Large intestine (tissue), 3 donors: ENCODE measurements around the gene FTL. TPM values are rescaled to one million over a fixed set of nuclear protein-coding genes. Genes with fewer than 3 reads are reported as not detected.

Experiments used
- DNase-seq, 2 donors: peaks; one replicate each; pipeline versions ENCODE4 v3.0.0 to v3.0.0-alpha.2; 2013
- H3K27ac ChIP-seq: one replicate; pipeline ENCODE4 v1.5.1; 2013; ENCODE audit warnings: low read length
- H3K27me3 ChIP-seq: 2 replicates; pipeline ENCODE4 v1.6.1; 2013; ENCODE audit warnings: low read length; ENCODE audit not compliant: control insufficient read depth, insufficient read depth
- H3K36me3 ChIP-seq: 2 replicates; pipeline ENCODE4 v1.6.1; 2013; ENCODE audit warnings: low read length; ENCODE audit not compliant: control insufficient read depth, insufficient read depth
- H3K4me1 ChIP-seq: one replicate; pipeline ENCODE4 v1.6.1; 2013; ENCODE audit warnings: low read length; ENCODE audit not compliant: control insufficient read depth, insufficient read depth
- H3K4me3 ChIP-seq: one replicate; pipeline ENCODE4 v1.5.1; 2013; ENCODE audit warnings: low read length
- H3K9me3 ChIP-seq: one replicate; pipeline ENCODE4 v1.6.1; 2013; ENCODE audit warnings: mild to moderate bottlenecking, low read depth, low read length, moderate library complexity; ENCODE audit not compliant: control insufficient read depth
- WGBS: methylation state at CpG from one replicate; pipeline ENCODE4 v1.1.5; 2013; ENCODE audit warnings: low lambda C conversion rate; ENCODE audit not compliant: insufficient coverage; 5-methylcytosine and 5-hydroxymethylcytosine counted together
- polyA plus RNA-seq: library from polyadenylated mRNA; unstranded; fragments of 120-200 nt; gene quantifications from one replicate; pipeline ENCODE4 v1.2.1, GENCODE V29; 2013

FTL gene
- polyA plus RNA-seq, 1 donor, result 6,937 TPM

DNA sequence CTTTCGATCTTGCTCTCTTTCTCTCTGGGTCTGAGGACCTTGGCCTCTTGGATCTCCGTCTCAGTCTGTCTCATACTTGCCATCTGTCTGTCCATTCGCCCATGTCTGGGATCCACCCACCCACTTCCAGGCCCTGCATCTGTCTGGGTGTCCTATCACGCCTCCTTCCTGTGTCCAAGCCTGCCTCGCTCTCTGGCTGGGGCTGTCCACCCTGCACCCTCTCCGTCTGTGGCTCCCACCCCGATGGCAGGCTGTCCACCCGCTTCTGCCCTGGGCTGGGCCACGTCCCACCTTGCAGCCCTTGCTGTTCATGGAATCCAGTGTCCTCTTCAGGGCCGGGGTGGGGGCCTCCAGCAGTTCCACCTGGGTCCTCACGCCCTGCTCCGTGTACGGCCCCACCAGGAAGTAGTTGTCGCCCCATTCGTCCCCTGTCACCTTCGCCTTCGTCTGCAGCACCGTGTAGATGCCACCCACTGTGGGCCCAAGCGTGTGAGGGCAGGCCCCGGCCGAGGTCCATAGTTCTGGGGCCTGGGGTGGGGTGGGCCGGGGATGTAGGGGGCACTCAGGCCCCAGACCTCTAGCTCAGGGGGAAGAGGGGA is 26.0 kb downstream of the FTL start:
- H3K27ac ChIP-seq, result no peak overlapping the region
- H3K4me3 ChIP-seq, result peak overlapping the region; percentile 84
- DNase-seq, result no peak
- H3K9me3 ChIP-seq, result no peaks in the 10 kb centered on the region
- no peaks in the 10 kb centered on the region for H3K27me3 ChIP-seq
- peaks cover 24% of the 10 kb centered on the region for H3K4me1 ChIP-seq
- peaks cover 36% of the 10 kb centered on the region for H3K36me3 ChIP-seq
- no CpG with 5 or more reads among the region's 22 CpGs for WGBS

DNA sequence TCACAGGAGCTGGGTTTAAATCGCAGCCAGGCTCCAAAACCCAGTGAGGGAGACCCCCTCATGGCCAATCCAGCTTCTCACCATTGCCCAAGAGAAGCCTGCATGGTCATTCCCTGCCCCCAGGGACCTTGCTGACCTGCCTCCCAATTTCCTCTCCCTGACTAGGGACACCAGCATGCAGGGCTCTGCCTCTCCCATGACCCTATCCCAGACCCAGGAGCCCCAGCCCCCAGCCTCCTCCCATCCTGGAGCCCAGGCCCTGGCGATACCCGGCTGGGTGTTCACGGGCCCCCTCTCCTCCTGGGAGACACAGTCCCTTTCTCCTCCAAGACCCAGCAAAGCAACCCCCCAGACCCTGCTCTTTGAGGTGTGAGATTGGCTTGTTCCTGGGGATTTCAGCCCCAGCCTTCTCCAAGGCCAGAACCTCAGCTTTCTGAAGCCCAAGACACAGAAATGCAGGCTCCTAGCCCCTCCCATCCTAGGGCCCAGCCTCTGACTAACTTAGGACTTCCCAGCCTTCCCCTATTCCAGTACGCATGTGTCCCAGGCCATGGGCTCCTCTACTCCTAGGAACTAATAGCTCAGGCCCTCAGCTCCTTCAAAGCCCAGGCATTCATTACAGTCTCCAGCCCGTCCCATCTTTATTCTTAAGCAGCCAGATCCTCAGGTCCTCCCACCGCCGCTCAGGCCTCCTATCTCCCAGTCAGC is 26.9 kb downstream of the FTL start:
- DNase-seq, result peak; percentile 51 to 75
- peaks cover 24% of the 10 kb centered on the region for H3K4me1 ChIP-seq
- no peaks in the 10 kb centered on the region for H3K9me3 ChIP-seq
- peak overlapping the region; percentile 77 for H3K27ac ChIP-seq
- no CpG with 5 or more reads among the region's 8 CpGs for WGBS
- peak overlapping the region; percentile 84 for H3K4me3 ChIP-seq
- no peaks in the 10 kb centered on the region for H3K27me3 ChIP-seq
- H3K36me3 ChIP-seq, result peaks cover 27% of the 10 kb centered on the region

DNA sequence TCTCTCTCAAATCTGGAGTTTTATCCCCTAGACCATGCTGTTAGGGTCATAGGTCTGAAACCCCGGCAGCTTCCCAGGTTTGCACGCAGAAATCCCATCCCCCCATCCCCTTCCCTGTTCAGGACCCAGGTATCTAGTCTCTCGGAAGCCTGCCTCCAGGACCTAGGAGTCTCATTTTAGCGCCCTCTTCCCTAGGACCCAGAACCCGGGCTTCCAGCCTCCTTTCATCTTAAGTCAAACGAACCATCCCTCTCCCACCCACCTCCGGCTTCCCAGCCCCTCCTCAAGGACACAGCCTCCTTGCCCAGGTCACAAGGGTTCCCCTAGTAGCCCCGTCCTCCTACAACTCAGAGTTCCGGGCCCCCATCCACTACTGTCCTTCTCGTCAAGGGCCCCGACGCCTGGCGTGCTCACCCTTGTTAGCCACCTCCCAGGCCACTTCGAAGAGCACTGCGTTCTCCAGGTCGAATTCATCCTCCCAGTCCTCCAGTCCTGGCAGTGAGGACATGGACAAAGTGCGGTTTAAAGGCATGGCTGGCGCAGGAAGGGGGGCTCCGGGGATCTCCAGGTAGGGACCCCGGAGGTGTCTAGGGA is 27.6 kb downstream of the FTL start:
- DNase-seq, result no peak
- Histone ChIP-seq H3K27me3 (no peaks in the 10 kb centered on the region), H3K36me3 (peaks cover 24% of the 10 kb centered on the region), H3K9me3 (no peaks in the 10 kb centered on the region), H3K4me3 (peak overlapping the region; percentile 84), H3K4me1 (peaks cover 24% of the 10 kb centered on the region), H3K27ac (peak overlapping the region; percentile 77)
- WGBS, result no CpG with 5 or more reads among the region's 20 CpGs

DNA sequence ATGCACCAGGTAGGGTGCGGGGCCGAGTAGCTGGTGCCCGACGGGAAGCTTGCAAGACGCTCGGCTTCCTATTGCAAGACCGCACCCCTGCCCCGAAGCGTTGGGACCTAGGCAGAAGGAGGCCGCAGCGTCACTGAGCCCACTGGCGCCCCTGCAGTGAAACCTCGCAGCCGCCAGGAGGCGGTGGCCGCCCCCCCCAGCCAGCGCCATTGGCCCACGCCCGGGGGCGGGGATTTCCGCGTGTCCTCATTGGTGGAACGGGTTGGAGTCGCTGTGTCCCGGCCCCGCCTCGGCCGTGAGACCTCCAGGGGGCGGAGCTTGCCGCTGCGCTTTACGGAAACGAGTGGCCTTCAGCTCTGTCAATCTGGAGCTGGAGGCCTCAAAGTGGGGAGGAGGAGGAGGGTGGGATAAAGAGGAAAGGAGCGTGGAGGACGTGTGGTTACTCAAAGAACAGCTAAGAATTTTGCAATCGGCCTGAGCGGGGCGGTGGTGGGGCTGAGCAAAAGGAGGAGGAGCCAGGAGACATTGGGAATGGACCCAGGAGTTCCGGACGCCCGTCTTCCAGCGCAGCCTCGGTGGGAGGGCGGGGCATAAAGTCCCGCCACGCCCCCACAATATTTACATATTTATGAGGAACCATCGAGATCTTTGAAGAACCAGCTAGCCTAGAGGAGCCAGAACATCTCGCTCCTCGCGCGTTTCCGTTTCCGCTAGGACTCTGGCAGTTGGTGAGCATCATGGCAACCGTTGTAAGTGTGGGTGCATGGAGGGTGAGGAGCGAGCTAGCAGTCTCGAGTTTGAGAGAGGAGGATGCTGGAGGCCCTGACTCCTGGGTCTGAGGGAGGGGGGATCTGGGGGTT is 28.3 kb downstream of the FTL start, which contains the start of the genes GYS1 and RUVBL2:
TSS of gene GYS1 (minus strand) at position 135 of the 860 bp plus-strand sequence. CDS start 197 bp downstream, outside the sequence.
TSS of gene RUVBL2 (plus strand) at position 713 of the 860 bp plus-strand sequence. CDS start at position 738, 25 bp downstream.
- Histone ChIP-seq H3K4me1 (peaks cover 24% of the 10 kb centered on the region), H3K36me3 (peaks cover 19% of the 10 kb centered on the region), H3K9me3 (no peaks in the 10 kb centered on the region), H3K27ac (peak within 1 kb of the TSS; percentile 96), H3K4me3 (peak within 1 kb of the TSS; percentile 84), H3K27me3 (no peaks in the 10 kb centered on the region)
- DNase-seq, result peak; percentile 100
- no CpG with 5 or more reads among the region's 56 CpGs for WGBS

DNA sequence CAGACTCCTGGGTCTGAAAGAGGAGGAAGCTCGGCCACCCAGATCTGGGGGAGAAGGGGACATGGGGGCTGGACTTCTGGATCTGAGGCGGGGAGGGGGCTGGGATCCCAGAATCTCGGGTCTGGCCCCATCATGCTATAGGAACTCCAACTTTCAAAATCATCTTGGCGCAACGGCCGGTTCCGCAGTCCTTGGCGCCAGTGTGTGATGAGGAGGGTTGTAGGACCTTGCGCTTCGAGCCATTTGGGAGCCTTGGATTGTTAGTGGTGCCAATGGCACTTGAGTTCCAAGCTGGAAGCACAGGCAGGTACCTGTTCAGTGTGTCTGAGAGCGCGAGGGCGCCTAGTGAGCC is 28.9 kb downstream of the FTL start:
- Histone ChIP-seq H3K4me3 (peak overlapping the region; percentile 84), H3K9me3 (no peaks in the 10 kb centered on the region), H3K4me1 (peaks cover 24% of the 10 kb centered on the region), H3K36me3 (peaks cover 15% of the 10 kb centered on the region), H3K27me3 (no peaks in the 10 kb centered on the region), H3K27ac (peak overlapping the region; percentile 96)
- WGBS, result no CpG with 5 or more reads among the region's 13 CpGs
- no peak for DNase-seq

DNA sequence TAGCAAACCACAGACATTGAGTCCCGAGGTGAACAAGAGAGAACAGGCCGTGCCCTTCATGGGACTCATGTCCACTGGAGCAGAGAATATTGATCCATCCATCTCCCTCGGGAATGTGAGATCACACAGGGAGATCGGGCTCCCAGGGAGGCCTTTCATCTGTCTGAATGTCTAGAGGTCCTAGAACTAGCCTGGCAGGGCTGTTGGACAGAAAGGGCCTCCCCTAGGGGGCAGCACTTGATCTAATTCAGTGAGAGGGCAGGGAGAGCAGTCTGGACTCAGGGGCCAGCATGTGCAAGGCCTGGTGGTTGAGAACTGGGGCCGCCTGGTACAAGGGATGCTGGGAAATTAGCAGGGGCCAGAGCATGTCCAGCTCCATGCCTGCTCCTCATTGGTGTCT is 32.9 kb downstream of the FTL start:
- peaks cover 13% of the 10 kb centered on the region for H3K36me3 ChIP-seq
- no CpG with 5 or more reads among the region's 5 CpGs for WGBS
- no peak overlapping the region for H3K27ac ChIP-seq
- H3K4me3 ChIP-seq, result no peak overlapping the region
- peaks cover 10% of the 10 kb centered on the region for H3K4me1 ChIP-seq
- H3K27me3 ChIP-seq, result no peaks in the 10 kb centered on the region
- no peaks in the 10 kb centered on the region for H3K9me3 ChIP-seq
- no peak for DNase-seq

DNA sequence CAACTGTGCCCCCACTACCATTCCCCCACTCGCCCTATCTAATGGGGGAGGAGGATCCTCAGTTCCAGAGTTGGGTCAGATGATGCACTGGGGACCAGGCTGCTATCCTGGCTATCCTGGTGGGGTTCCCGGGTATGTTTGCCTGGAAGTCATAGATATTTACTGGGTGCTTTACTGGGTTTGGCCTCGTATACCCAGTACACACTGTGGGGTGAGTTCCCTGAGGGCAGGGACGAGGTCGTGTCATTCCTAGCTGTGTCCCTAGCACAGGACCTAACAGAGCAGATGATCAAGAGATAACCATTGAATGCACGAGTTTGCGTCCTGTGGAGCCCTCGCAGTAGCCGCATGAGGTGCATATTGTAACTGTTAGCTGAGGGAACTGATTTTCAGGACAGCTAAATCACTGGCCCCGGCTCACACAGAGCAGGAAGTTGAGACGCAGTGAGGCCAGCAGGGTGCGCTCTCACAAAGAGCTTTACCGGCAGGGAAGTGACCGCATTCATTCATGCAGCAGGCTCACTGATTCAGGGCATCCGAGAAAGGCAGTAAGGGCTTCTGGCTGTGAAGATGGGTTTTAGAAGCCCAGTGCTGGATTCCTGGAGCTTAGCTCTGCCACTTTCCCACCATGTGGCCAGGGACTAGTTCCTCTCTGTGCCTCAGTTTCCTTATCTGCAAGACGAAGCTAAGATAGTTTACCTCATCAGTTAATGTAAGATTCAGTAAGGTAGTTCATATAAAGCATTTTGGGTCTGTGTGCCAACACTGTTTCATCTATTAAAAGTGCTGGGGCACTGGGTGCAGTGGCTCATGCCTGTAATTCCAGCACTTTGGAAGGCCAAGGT is 34.6 kb downstream of the FTL start:
- Histone ChIP-seq H3K9me3 (no peaks in the 10 kb centered on the region), H3K36me3 (peaks cover 28% of the 10 kb centered on the region), H3K27me3 (no peaks in the 10 kb centered on the region), H3K4me1 (peaks cover 3% of the 10 kb centered on the region), H3K27ac (no peak overlapping the region), H3K4me3 (no peak overlapping the region)
- WGBS, result no CpG with 5 or more reads among the region's 16 CpGs
- no peak for DNase-seq

DNA sequence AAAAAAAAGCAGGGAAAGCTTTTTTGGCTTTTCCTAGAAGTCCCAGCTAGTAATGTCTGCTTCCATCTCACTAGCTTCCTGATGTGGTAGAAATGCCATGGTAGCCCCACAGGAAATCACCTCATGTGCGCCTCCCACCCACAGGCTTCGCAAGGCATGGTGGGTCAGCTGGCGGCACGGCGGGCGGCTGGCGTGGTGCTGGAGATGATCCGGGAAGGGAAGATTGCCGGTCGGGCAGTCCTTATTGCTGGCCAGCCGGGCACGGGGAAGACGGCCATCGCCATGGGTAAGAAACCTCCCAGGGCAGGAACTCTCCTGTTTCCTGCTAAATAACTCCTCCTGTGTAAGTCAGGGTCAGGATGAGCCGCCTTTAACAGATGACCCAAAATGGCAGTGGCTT is 39.0 kb downstream of the FTL start:
- no peak for DNase-seq
- H3K27ac ChIP-seq, result no peak overlapping the region
- no peak overlapping the region for H3K4me3 ChIP-seq
- peaks cover 49% of the 10 kb centered on the region for H3K36me3 ChIP-seq
- no peaks in the 10 kb centered on the region for H3K9me3 ChIP-seq
- no peaks in the 10 kb centered on the region for H3K27me3 ChIP-seq
- no CpG with 5 or more reads among the region's 15 CpGs for WGBS
- H3K4me1 ChIP-seq, result no peaks in the 10 kb centered on the region

DNA sequence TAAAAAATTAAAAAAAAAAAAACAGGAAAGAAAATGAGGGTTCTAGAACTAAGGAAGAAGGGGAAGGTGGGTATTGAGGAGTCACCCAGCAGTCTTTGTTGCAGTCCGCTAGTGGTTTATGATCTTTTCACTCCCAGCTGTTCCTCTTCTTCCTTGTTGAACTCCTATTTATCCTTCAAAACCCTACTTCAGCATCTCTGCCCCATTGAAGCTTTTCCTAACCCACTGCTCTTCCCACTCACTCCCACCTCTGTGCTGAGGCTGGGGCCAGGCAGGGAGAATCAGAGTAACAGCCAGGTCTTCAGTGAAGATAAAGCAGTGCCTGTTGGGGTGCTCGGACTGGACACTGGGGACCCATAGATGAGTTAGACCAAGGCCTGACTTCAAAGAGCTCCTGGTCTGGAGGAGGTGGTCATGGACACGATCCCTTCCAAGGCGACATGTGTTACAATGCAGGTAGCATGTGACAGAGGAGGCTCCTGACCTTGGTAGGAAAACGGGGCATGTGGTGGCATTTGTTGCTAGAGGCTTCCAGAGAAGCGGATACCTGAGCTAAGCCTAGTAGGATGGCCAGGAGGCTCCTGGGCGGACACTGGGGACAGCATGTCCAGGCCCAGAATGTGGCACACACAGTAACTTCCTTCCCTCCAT is 40.0 kb downstream of the FTL start:
- no peaks in the 10 kb centered on the region for H3K27me3 ChIP-seq
- no peaks in the 10 kb centered on the region for H3K9me3 ChIP-seq
- WGBS, result no CpG with 5 or more reads among the region's 7 CpGs
- no peaks in the 10 kb centered on the region for H3K4me1 ChIP-seq
- no peak for DNase-seq
- no peak overlapping the region for H3K27ac ChIP-seq
- no peak overlapping the region for H3K4me3 ChIP-seq
- H3K36me3 ChIP-seq, result peaks cover 53% of the 10 kb centered on the region
